Pancreas (tissue), 10 donors: ENCODE results near the gene NDUFS5. TPM values are rescaled to one million over a fixed set of nuclear protein-coding genes. Genes with fewer than 3 reads are reported as not detected.
"Not testable (repeated sequence)": the region's sequence is repeated elsewhere in the genome, so short reads cannot be mapped to it uniquely, and the experiment has no call there.

Experiments
- ATAC-seq, 4 donors: fragments of 200-7000 bp; cut with Tn5 transposase; one replicate each; pipeline versions ENCODE4 v1.8.0 to v1.9.1; 2020; ENCODE audit warnings: mild to moderate bottlenecking in 4 of 4, moderate library complexity in 4 of 4
- DNase-seq, 6 donors: peaks; one replicate each; pipeline ENCODE4 v3.0.0-alpha.2; 2020
- FAIRE-seq: peaks from 2 replicates; lab custom pipeline; 2012; peaks lifted over from hg19 to GRCh38; lab: Jason Lieb, UNC
- H3K27ac ChIP-seq, 4 donors: fragments of 200-600 bp; sonication (generic); 1 replicate in 3 of 4; 2 replicates in 1 of 4; pipeline versions ENCODE4 v1.5.0 to v1.8.0; 2020
- H3K27me3 ChIP-seq, 4 donors: fragments of 200-600 bp; one replicate each; pipeline ENCODE4 v1.8.0; 2021
- H3K36me3 ChIP-seq, 3 donors: fragments of 200-600 bp; sonication (generic) in 1 of 3; one replicate each; pipeline versions ENCODE4 v1.5.0 to v1.8.0; 2020 to 2021
- H3K4me1 ChIP-seq, 3 donors: fragments of 200-600 bp; one replicate each; pipeline ENCODE4 v1.8.0; 2021
- H3K4me3 ChIP-seq, 4 donors: fragments of 200-600 bp; sonication (generic) in 2 of 4; one replicate each; pipeline versions ENCODE4 v1.5.0 to v1.8.0; 2020 to 2021
- H3K9me3 ChIP-seq, 4 donors: fragments of 200-600 bp; one replicate each; pipeline ENCODE4 v1.8.0; 2021
- CTCF ChIP-seq, 4 donors: fragments of 200-600 bp; sonication (generic) in 3 of 4; IDR thresholded peaks; one replicate each; pipeline versions ENCODE4 v1.5.0 to v1.8.0; 2021; ENCODE audit warnings: antibody characterized with exemption in 4 of 4
- WGBS, 2 donors: extraction: QIAGEN DNeasy Blood & Tissue Kit; methylation state at CpG; one replicate each; pipeline ENCODE4 v1.1.7; 2013; 5-methylcytosine and 5-hydroxymethylcytosine counted together
- intact Hi-C, 3 donors: fragments of 100-400 bp; cut with DNase I; formaldehyde crosslinking; loops; one replicate each; pipeline versions ENCODE4 v1.11.1 to v1.14.2; 2022
- polyA plus RNA-seq, 2 donors: library from polyadenylated mRNA; stranded (reverse); fragments of 200-250 nt; gene quantifications; one replicate each; pipeline ENCODE4 v1.2.3, GENCODE V29; 2013
- total RNA-seq, 6 donors: library from RNA; stranded (reverse); fragmentation: NEBNext Ultra II Directional in 4 of 6; extraction: Animal tissue kit (Norgen Biotek cat#: 25700) in 4 of 6; gene quantifications; one replicate each; pipeline versions ENCODE4 v1.2.1 to v1.2.4, GENCODE V29; 2021 to 2023
- donor health status: healthy with polysubstance abuse.
- donor health status: DM: no; HTN: no; CAD: no; lungs with moderate emphysema.
- donor health status: DM: no; HTN: no; CAD: no.
- donor health status: control.
- donor health status: control.
- donor health status: Bipolar disorder and iron deficiency.
- donor health status: DM: yes; HTN: yes; CAD: no.
- donor health status: DM: no; HTN: no; CAD: no.
- donor health status: DM: no; HTN: no; CAD: no.
- donor health status: DM: yes; HTN: yes; CAD: no.

The NDUFS5 gene
- total and polyA plus RNA-seq, 8 donors, result 52.2 to 319 (median 76.5) TPM

DNA sequence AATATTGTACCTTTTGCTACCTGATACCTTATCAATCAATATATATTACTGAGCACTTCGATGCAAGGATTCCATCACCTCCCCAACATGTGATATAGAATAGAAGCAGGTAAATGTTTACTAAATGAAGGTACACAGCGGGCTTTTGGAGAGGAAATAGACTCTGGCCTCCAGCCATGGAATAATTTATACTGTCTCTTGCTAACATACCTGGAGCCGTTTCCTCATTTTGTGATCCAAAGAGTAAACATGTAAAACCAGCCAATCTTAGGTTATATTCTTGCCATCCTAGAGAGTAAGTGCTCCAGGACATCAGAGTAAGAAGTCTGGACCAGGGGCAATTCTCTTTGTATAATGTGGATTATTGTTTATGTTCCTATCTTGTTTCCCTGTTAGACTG, 39.4 kb downstream of the NDUFS5 start:
- 13 to 19% methylated on average over 3 of the region's 3 CpGs for WGBS, 2 donors
- FAIRE-seq (no peak), ATAC-seq (no peak), DNase-seq (no peak)
- Histone ChIP-seq H3K4me1 (no peaks in the 10 kb centered on the region), H3K36me3 (no peaks in the 10 kb centered on the region), H3K27me3 (no peaks in the 10 kb centered on the region), H3K27ac (no peak overlapping the region), H3K4me3 (no peak overlapping the region), H3K9me3 (no peaks in the 10 kb centered on the region)
- intact Hi-C loops, result no loop called here
- TF ChIP-seq CTCF (IDR thresholded peaks at IDR 0.05), result no peak

DNA sequence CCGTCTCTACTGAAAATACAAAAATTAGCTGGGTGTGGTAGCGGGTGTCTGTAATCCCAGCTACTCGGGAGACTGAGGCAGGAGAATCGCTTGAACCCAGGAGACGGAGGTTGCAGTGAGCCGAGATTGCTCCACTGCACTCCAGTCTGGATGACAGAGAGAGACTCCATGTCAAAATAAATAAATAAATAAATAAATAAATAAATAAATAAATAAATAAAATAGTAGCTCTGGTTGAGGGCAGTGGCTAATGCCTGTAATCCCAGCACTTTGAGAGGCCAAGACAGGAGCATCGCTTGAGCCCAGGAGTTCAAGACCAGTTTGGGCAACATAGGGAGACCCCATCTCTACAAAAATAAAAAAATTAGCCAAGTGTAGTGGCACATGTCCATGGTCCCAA, 42.1 kb downstream of the NDUFS5 start:
- H3K27me3 ChIP-seq, ATAC-seq, H3K27ac ChIP-seq, H3K9me3 ChIP-seq, H3K4me3 ChIP-seq, FAIRE-seq, H3K36me3 ChIP-seq, intact Hi-C loops, H3K4me1 ChIP-seq: not testable (repeated sequence)
- 93 to 96% methylated on average over 7 of the region's 7 CpGs for WGBS, 2 donors
- peak in 1 of 6 donors; percentile 2 for DNase-seq

DNA sequence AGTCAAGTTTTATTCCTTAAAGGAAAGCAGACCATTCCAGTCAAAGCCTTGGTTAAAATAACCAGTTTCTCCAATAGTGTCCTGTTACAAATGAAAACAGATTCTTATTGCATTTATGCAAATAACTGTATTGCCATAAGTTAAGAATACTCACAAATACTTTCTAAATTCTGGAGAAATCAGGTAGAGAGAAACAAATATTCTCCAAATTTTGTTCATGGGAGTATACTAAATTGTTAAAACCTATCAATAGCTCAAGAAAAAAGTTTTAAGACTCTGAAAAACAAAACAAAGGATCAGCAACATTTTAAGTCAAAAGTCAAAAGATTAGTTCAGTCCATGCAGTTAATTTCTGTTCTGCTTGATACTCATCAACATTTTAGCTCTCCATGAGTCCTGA, 45.4 kb downstream of the NDUFS5 start:
- FAIRE-seq, H3K4me3 ChIP-seq, H3K36me3 ChIP-seq, intact Hi-C loops, H3K27ac ChIP-seq, DNase-seq, ATAC-seq, H3K9me3 ChIP-seq, H3K4me1 ChIP-seq, H3K27me3 ChIP-seq: not testable (repeated sequence)

DNA sequence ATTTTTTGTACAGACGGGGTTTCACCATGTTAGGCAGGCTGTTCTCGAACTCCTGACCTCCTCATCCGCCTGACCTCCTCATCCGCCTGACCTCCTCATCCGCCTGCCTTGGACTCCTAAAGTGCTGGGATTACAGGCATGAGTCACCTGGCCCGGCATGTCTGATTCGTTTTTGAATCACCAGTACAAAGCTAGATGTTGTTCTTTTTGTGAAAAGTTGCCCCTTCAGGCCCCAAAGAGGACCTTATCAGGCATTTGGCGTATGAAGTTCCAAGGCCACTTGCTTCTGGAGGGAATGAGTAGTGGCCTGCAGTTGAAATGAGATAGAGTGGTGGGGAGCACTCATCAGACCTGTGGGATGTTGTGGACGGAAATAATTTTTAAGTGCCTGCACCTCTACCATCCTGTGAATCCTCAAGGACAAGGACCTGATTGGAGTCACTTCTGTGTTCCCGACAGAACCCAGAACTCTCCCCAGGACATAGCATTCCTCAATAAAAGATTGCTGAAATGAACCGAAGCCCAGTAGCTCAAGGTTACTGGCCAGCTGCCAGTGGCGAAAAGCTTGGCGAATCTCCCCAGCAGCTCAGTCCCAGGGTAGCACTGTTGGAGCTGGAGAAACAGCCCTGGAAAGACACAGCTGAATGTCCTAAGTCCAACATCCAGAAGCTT, 50.1 kb downstream of the NDUFS5 start:
- ATAC-seq (peak; percentile 82 to 94 (median 89)), FAIRE-seq (no peak), DNase-seq (peak; percentile 68 to 90 (median 83))
- Histone ChIP-seq H3K27me3 (no peaks in the 10 kb centered on the region), H3K4me3 (no peak overlapping the region), H3K27ac (peak overlapping the region in 2 of 4 donors; percentile 0 to 39), H3K9me3 (no peaks in the 10 kb centered on the region), H3K36me3 (no peaks in the 10 kb centered on the region), H3K4me1 (peaks cover 0 to 13% (median 8%) of the 10 kb centered on the region in 3 donors)
- intact Hi-C loops, result no loop called here
- WGBS, 2 donors, result 36 to 37% methylated on average over 13 of the region's 13 CpGs
- TF ChIP-seq CTCF (IDR thresholded peaks at IDR 0.05), result no peak

GRCh38 chr1:39076799-39077148, 50.6 kb downstream of the NDUFS5 start:
- ATAC-seq (peak in 3 of 4 donors; percentile 26 to 41 (median 37)), DNase-seq (peak in 1 of 6 donors; percentile 30), FAIRE-seq (no peak)
- intact Hi-C loops, result no loop called here
- H3K4me1 ChIP-seq, result peaks cover 0 to 13% (median 9%) of the 10 kb centered on the region in 3 donors
- no peaks in the 10 kb centered on the region for H3K27me3 ChIP-seq
- WGBS, 2 donors, result 49 to 71% methylated on average over 2 of the region's 2 CpGs
- no peak overlapping the region for H3K4me3 ChIP-seq
- peak overlapping the region in 2 of 4 donors; percentile 0 to 39 for H3K27ac ChIP-seq
- no peaks in the 10 kb centered on the region for H3K36me3 ChIP-seq
- TF ChIP-seq CTCF (IDR thresholded peaks at IDR 0.05), result no peak
- no peaks in the 10 kb centered on the region for H3K9me3 ChIP-seq

GRCh38 chr1:39080269-39080826, 54.2 kb downstream of the NDUFS5 start:
- TF ChIP-seq CTCF (IDR thresholded peaks at IDR 0.05), result no peak
- no peaks in the 10 kb centered on the region for H3K9me3 ChIP-seq
- H3K4me3 ChIP-seq, result no peak overlapping the region
- ATAC-seq (no peak), DNase-seq (no peak), FAIRE-seq (no peak)
- H3K4me1 ChIP-seq, result peaks cover 0 to 13% (median 12%) of the 10 kb centered on the region in 3 donors
- intact Hi-C loops, result no loop called here
- 84 to 85% methylated on average over 12 of the region's 12 CpGs for WGBS, 2 donors
- H3K27ac ChIP-seq, result no peak overlapping the region
- H3K27me3 ChIP-seq, result peaks cover 0 to 4% (median 0%) of the 10 kb centered on the region in 4 donors
- no peaks in the 10 kb centered on the region for H3K36me3 ChIP-seq
